HG03095 (cell line): ENCODE measurements around the gene HNRNPK.

Source experiments
- ATAC-seq: cut with Tn5 transposase; IDR thresholded peaks from one replicate; pipeline ENCODE4 v1.9.1; 2021; ENCODE audit warnings: moderate library complexity; ENCODE audit not compliant: unreplicated experiment

Gene HNRNPK

GRCh38 chr9:83935276-83935935 lies 44.6 kb downstream of the HNRNPK start:
- no peak for ATAC-seq

- no peak for ATAC-seq
Measured at GRCh38 chr9:83934569-83935275, 45.3 kb downstream of the HNRNPK start.

GRCh38 chr9:83933790-83934189 lies 46.2 kb downstream of the HNRNPK start:
- ATAC-seq = no peak

- no peak for ATAC-seq
Measured at GRCh38 chr9:83932851-83933250, 47.2 kb downstream of the HNRNPK start.

- ATAC-seq = no peak
Measured at GRCh38 chr9:83932011-83932410, 48.0 kb downstream of the HNRNPK start.

- ATAC-seq = no peak
Measured at GRCh38 chr9:83930881-83931280, 49.1 kb downstream of the HNRNPK start.

- ATAC-seq = no peak
Measured at GRCh38 chr9:83927591-83927990, 52.4 kb downstream of the HNRNPK start.

GRCh38 chr9:83920927-83921707 lies 58.9 kb downstream of the HNRNPK start, which contains the start of gene KIF27:
Gene KIF27, minus strand, starts transcription at chr9:83921432. Its CDS starts 5,841 bp downstream, at chr9:83915591.
- ATAC-seq = peak; percentile 91

GRCh38 chr9:83920469-83920926 lies 59.5 kb downstream of the HNRNPK start:
- ATAC-seq = peak; percentile 32

- no peak for ATAC-seq
Measured at GRCh38 chr9:83919111-83919510, 60.9 kb downstream of the HNRNPK start.
